SK-N-MC (cell line): ENCODE measurements around the gene PLEKHM3.

Experiments
- EZH2 ChIP-seq: fragments of 200-600 bp; sonication (generic); IDR thresholded peaks from one replicate; pipeline ENCODE4 v1.6.1; 2017; ENCODE audit warnings: antibody characterized with exemption
- POLR2AphosphoS5 ChIP-seq: IDR thresholded peaks from 2 replicates; pipeline ENCODE4 v1.6.1; 2012; ENCODE audit warnings: mild to moderate bottlenecking, low read depth, low read length, borderline replicate concordance

DNA sequence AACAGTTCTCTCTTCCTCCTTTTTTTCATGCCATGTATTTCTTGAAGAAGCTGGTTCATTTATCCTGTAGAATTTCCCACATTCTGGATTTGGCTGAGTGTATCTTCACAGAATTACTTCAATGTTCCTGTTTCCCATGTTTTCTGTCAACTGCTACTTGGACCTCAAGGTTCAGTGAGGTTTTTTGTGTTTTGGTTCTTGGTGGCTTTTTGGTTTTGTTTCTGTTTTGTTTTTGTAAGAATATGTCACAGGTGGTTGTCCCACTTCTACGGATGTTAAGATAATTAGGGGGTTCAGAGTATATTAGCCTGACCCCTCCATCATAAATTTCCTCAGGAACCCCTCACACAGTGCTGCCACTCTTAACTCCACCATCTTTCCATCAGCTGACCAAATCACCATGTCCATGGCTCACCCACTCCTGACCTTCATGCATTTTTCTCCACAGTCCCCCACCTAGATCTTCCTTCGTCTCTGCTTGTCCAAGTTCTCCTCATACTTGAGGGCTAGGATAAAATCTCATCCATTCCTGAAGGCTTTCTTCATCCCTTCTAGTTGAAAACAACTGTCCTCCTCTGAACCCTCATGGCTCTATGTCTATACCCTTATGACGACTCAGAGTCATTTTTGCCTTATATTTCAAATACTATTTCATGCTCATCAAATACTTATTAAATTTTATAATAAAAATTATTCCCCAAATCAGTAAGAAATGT lies 40.4 kb downstream of the PLEKHM3 start:
- no peak for TF ChIP-seq POLR2AphosphoS5
- TF ChIP-seq EZH2: no peak
